Endodermal cell (in vitro differentiated cells): Measurements from ENCODE around the gene PTCHD1. TPM values are rescaled to one million over a fixed set of nuclear protein-coding genes. Genes with fewer than 3 reads are reported as not detected.

Experiments
- DNase-seq: peaks from one replicate; pipeline ENCODE4 v3.0.0-alpha.2; 2017
- H3K27ac ChIP-seq: 2 replicates; pipeline ENCODE4 v1.5.1; 2013; ENCODE audit warnings: mild to moderate bottlenecking, low read depth, low read length, moderate library complexity
- H3K27me3 ChIP-seq: 2 replicates; pipeline ENCODE4 v1.6.1; 2013; ENCODE audit warnings: mild to moderate bottlenecking, low read length, moderate library complexity; ENCODE audit not compliant: insufficient read depth, control insufficient read depth, poor library complexity, severe bottlenecking
- H3K36me3 ChIP-seq: 2 replicates; pipeline ENCODE4 v1.7.0; 2013; ENCODE audit warnings: mild to moderate bottlenecking, low read length, moderate library complexity; ENCODE audit not compliant: control insufficient read depth, insufficient read depth
- H3K4me1 ChIP-seq: one replicate; pipeline ENCODE4 v1.7.0; 2013; ENCODE audit warnings: low read length; ENCODE audit not compliant: control insufficient read depth, insufficient read depth
- H3K4me3 ChIP-seq: 2 replicates; pipeline ENCODE4 v1.5.1; 2013; ENCODE audit warnings: mild to moderate bottlenecking, low read length, moderate library complexity
- H3K9ac ChIP-seq: 2 replicates; pipeline ENCODE4 v1.6.1; 2013; ENCODE audit warnings: mild to moderate bottlenecking, low read length, moderate library complexity; ENCODE audit not compliant: poor library complexity, severe bottlenecking; ENCODE audit errors: extremely low read depth
- H3K9me3 ChIP-seq: 2 replicates; pipeline ENCODE4 v1.6.1; 2013; ENCODE audit warnings: mild to moderate bottlenecking, low read length, moderate library complexity; ENCODE audit not compliant: control insufficient read depth
- H3K27ac Mint-ChIP-seq: 2 replicates; pipeline ENCODE4 v1.8.0; 2020; ENCODE audit warnings: mixed read lengths
- H3K27me3 Mint-ChIP-seq: 2 replicates; pipeline ENCODE4 v1.8.0; 2021; ENCODE audit warnings: mild to moderate bottlenecking, mixed read lengths; ENCODE audit not compliant: insufficient read depth
- H3K36me3 Mint-ChIP-seq: 2 replicates; pipeline ENCODE4 v1.8.0; 2020; ENCODE audit warnings: low read depth, mixed read lengths
- H3K4me1 Mint-ChIP-seq: 2 replicates; pipeline ENCODE4 v1.8.0; 2020; ENCODE audit warnings: mixed read lengths
- H3K4me3 Mint-ChIP-seq: 2 replicates; pipeline ENCODE4 v1.8.0; 2020; ENCODE audit warnings: mild to moderate bottlenecking, moderate library complexity, mixed read lengths
- H3K9me3 Mint-ChIP-seq: 2 replicates; pipeline ENCODE4 v1.8.0; 2020; ENCODE audit warnings: mild to moderate bottlenecking, mixed read lengths
- CTCF ChIP-seq: fragments of 200-600 bp; sonication (generic); conservative IDR thresholded peaks from 2 replicates; pipeline ENCODE4 v1.5.0; 2021; ENCODE audit warnings: antibody characterized with exemption, mild to moderate bottlenecking
- WGBS, 2 experiments: methylation state at CpG; one replicate each; pipeline versions ENCODE4 v1.1.5 to v1.1.7; 2013; ENCODE audit warnings: missing lambda C conversion rate in 2 of 2, mixed read lengths in 1 of 2; ENCODE audit not compliant: insufficient coverage in 1 of 2, insufficient read length in 1 of 2; 5-methylcytosine and 5-hydroxymethylcytosine counted together
- total RNA-seq, 2 donors: library from RNA; stranded (reverse); fragmentation: NEBNext Ultra II Directional in 1 of 2; extraction: Animal tissue kit (Norgen Biotek cat#: 25700) in 1 of 2; gene quantifications; 2 replicates in 1 of 2; 3 replicates in 1 of 2; pipeline ENCODE4 v1.2.1, GENCODE V29; 2021

Gene PTCHD1
- total RNA-seq, 2 donors from 2014 or later = 0.92 to 0.95 TPM

DNA sequence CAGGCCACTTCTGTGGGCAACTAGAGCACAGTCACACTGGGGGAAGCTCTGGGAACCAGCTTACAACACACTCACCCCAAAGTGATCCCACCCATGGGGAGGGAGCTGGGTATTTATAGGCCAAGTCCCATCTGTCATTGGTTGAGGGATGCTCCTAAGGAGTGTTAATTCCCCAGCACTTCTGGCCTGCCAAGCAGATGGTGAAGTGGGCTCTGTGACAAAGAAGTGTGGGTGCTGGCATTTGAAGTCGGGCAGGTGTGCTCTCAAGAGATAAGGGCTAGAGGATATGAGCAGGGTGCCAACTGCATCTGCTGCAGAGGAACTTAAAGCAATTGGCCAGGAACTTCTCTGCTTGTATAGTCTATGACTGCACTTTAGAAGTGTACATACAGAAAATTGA is 30.9 kb downstream of the PTCHD1 start:
- H3K4me3 Mint-ChIP-seq = no peak overlapping the region
- H3K27ac Mint-ChIP-seq = no peak overlapping the region
- H3K9ac ChIP-seq = no peak overlapping the region
- WGBS, 2 experiments = 75% methylated on average over 1 of the region's 1 CpG; no CpG with 5 or more reads in 1 of the 2 experiments
- H3K27me3 ChIP-seq = no peaks in the 10 kb centered on the region
- DNase-seq = no peak
- H3K9me3 ChIP-seq = no peaks in the 10 kb centered on the region
- no peaks in the 10 kb centered on the region for H3K27me3 Mint-ChIP-seq
- no peaks in the 10 kb centered on the region for H3K4me1 ChIP-seq
- no peaks in the 10 kb centered on the region for H3K36me3 ChIP-seq
- no peak for TF ChIP-seq CTCF
- H3K4me1 Mint-ChIP-seq = no peaks in the 10 kb centered on the region
- H3K27ac ChIP-seq = no peak overlapping the region
- peaks cover 12% of the 10 kb centered on the region for H3K9me3 Mint-ChIP-seq
- peaks cover 3% of the 10 kb centered on the region for H3K36me3 Mint-ChIP-seq
- H3K4me3 ChIP-seq = no peak overlapping the region

GRCh38 chrX:23366914-23367313 is 32.3 kb downstream of the PTCHD1 start:
- no peaks in the 10 kb centered on the region for H3K4me1 ChIP-seq
- WGBS, 2 experiments = 92% methylated on average over 4 of the region's 4 CpGs; no CpG with 5 or more reads in 1 of the 2 experiments

DNA sequence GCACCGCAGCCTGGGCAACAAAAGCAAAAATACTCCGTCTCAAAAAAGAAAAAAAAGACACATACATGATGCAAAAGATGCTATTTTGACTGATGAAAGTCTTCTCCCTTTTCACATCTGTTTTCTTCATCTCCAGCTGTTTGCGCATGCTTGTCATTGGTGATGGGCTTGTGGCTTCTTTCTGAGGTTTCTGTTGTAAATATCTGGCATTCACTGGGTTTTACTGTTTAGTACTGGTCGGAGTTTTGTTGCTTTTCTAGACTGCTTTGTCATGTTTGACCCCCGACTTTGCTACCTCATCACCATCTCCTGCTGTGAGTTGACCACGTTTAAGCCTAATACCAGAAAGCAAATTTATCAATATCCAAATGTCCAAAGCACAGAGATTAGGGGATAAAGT is 34.4 kb downstream of the PTCHD1 start:
- Histone ChIP-seq H3K9ac (no peak overlapping the region), H3K27ac (no peak overlapping the region), H3K4me3 (no peak overlapping the region), H3K27me3 (no peaks in the 10 kb centered on the region), H3K9me3 (no peaks in the 10 kb centered on the region), H3K4me1 (no peaks in the 10 kb centered on the region), H3K36me3 (no peaks in the 10 kb centered on the region)
- H3K4me3 Mint-ChIP-seq = no peak overlapping the region
- no peak for TF ChIP-seq CTCF
- no peaks in the 10 kb centered on the region for H3K36me3 Mint-ChIP-seq
- no peaks in the 10 kb centered on the region for H3K27me3 Mint-ChIP-seq
- H3K9me3 Mint-ChIP-seq = no peaks in the 10 kb centered on the region
- 87% methylated on average over 6 of the region's 6 CpGs; no CpG with 5 or more reads in 1 of the 2 experiments for whole genome bisulfite sequencing, 2 experiments
- H3K4me1 Mint-ChIP-seq = no peaks in the 10 kb centered on the region
- no peak for DNase-seq
- H3K27ac Mint-ChIP-seq = no peak overlapping the region

More at GRCh38 chrX:23366914-23367313, 32.3 kb downstream of the PTCHD1 start:
- Mint-ChIP-seq H3K9me3 (peaks cover 12% of the 10 kb centered on the region), H3K4me3 (no peak overlapping the region), H3K36me3 (peaks cover 3% of the 10 kb centered on the region), H3K27me3 (no peaks in the 10 kb centered on the region), H3K27ac (no peak overlapping the region), H3K4me1 (no peaks in the 10 kb centered on the region)
- no peaks in the 10 kb centered on the region for H3K27me3 ChIP-seq
- H3K9me3 ChIP-seq = no peaks in the 10 kb centered on the region
- no peak overlapping the region for H3K9ac ChIP-seq
- no peak overlapping the region for H3K27ac ChIP-seq
- no peak for TF ChIP-seq CTCF
- no peaks in the 10 kb centered on the region for H3K36me3 ChIP-seq
- DNase-seq = no peak
- H3K4me3 ChIP-seq = no peak overlapping the region
